HEK293 (cell line): ENCODE measurements around the gene TMED9.

Experiments
- CTCF ChIA-PET: fragments of 350-600 bp; formaldehyde crosslinking; extraction: SDS; loops from one replicate; lab custom pipeline; 2021; ENCODE audit warnings: antibody characterized with exemption; lab: Yijun Ruan, JAX
- POLR2A ChIA-PET: fragments of 300-600 bp; formaldehyde crosslinking; extraction: SDS; loops from one replicate; lab custom pipeline; 2020; ENCODE audit warnings: antibody characterized with exemption, inconsistent platforms; lab: Yijun Ruan, JAX
- H3K27ac ChIP-seq: fragments of 200-500 bp; sonication (Bioruptor generic); 2 replicates; pipeline ENCODE4 v1.5.1; 2014; ENCODE audit warnings: low read depth, low read length, control low read depth, inconsistent platforms; ENCODE audit errors: extremely low read depth
- H3K36me3 ChIP-seq, 2 experiments: fragments of 200-500 bp in 1 of 2; sonication (Bioruptor generic) in 1 of 2; 1 replicate in 1 of 2; 2 replicates in 1 of 2; pipeline ENCODE4 v1.5.1; 2014 to 2017; ENCODE audit warnings: inconsistent platforms in 2 of 2, low read length in 2 of 2; ENCODE audit not compliant: control insufficient read depth in 2 of 2, insufficient read depth in 1 of 2
- H3K4me1 ChIP-seq: fragments of 200-500 bp; sonication (Bioruptor generic); 2 replicates; pipeline ENCODE4 v1.5.1; 2014; ENCODE audit warnings: mild to moderate bottlenecking, low read length, inconsistent platforms; ENCODE audit not compliant: control insufficient read depth, insufficient read depth
- H3K4me3 ChIP-seq: 2 replicates; pipeline ENCODE4 v1.5.1; 2011; ENCODE audit warnings: low read depth, mild to moderate bottlenecking, control low read depth, low read length, moderate library complexity
- H3K9me3 ChIP-seq: fragments of 200-500 bp; sonication (Bioruptor generic); 2 replicates; pipeline ENCODE4 v1.5.1; 2014; ENCODE audit warnings: low read depth, low read length, inconsistent platforms; ENCODE audit not compliant: control insufficient read depth, insufficient read depth
- FEZF1 ChIP-seq: fragments of 450-650 bp; formaldehyde crosslinking; IDR thresholded peaks from 2 replicates; pipeline ENCODE4 v1.5.1; 2016; ENCODE audit warnings: missing biosample characterization, missing genetic modification characterization
- GLI4 ChIP-seq: fragments of 450-650 bp; formaldehyde crosslinking; IDR thresholded peaks from 2 replicates; pipeline ENCODE4 v1.5.1; 2016; ENCODE audit warnings: missing biosample characterization, missing genetic modification characterization
- HOXD13 ChIP-seq: sonication (generic); formaldehyde crosslinking; IDR thresholded peaks from 2 replicates; pipeline ENCODE4 v1.8.0; 2022; ENCODE audit warnings: missing genetic modification reagents, borderline replicate concordance
- KLF8 ChIP-seq: fragments of 450-650 bp; formaldehyde crosslinking; IDR thresholded peaks from 2 replicates; pipeline ENCODE4 v1.5.1; 2016; ENCODE audit warnings: missing biosample characterization, missing genetic modification characterization
- KLF9 ChIP-seq: fragments of 450-650 bp; formaldehyde crosslinking; IDR thresholded peaks from 2 replicates; pipeline ENCODE4 v1.5.1; 2016; ENCODE audit warnings: missing biosample characterization, missing genetic modification characterization, low read depth
- SCRT2 ChIP-seq: fragments of 450-650 bp; formaldehyde crosslinking; IDR thresholded peaks from 2 replicates; pipeline ENCODE4 v1.5.1; 2016; ENCODE audit warnings: missing biosample characterization, missing genetic modification characterization
- ZBTB17 ChIP-seq: fragments of 450-650 bp; formaldehyde crosslinking; IDR thresholded peaks from 2 replicates; pipeline ENCODE4 v1.5.1; 2016; ENCODE audit warnings: missing biosample characterization, missing genetic modification characterization
- ZEB2 ChIP-seq: fragments of 450-650 bp; formaldehyde crosslinking; IDR thresholded peaks from 2 replicates; pipeline ENCODE4 v1.5.1; 2016; ENCODE audit warnings: missing biosample characterization, missing genetic modification characterization
- ZNF132 ChIP-seq: fragments of 450-650 bp; formaldehyde crosslinking; IDR thresholded peaks from 2 replicates; pipeline ENCODE4 v1.5.1; 2017; ENCODE audit warnings: missing biosample characterization, missing genetic modification characterization, borderline replicate concordance
- ZNF175 ChIP-seq: fragments of 450-650 bp; formaldehyde crosslinking; IDR thresholded peaks from 2 replicates; pipeline ENCODE4 v1.5.1; 2016; ENCODE audit warnings: missing biosample characterization, missing genetic modification characterization
- ZNF184 ChIP-seq: fragments of 450-650 bp; IDR thresholded peaks from 2 replicates; pipeline ENCODE4 v1.5.1; 2018; ENCODE audit warnings: missing biosample characterization, mild to moderate bottlenecking, missing genetic modification characterization
- ZNF324 ChIP-seq: fragments of 450-650 bp; formaldehyde crosslinking; IDR thresholded peaks from 2 replicates; pipeline ENCODE4 v1.5.1; 2016; ENCODE audit warnings: missing biosample characterization, missing genetic modification characterization
- ZNF335 ChIP-seq: fragments of 450-650 bp; formaldehyde crosslinking; conservative IDR thresholded peaks from 2 replicates; pipeline ENCODE4 v1.5.1; 2016; ENCODE audit warnings: missing biosample characterization, missing genetic modification characterization
- ZNF366 ChIP-seq: fragments of 450-650 bp; formaldehyde crosslinking; conservative IDR thresholded peaks from 2 replicates; pipeline ENCODE4 v1.5.1; 2016; ENCODE audit warnings: missing biosample characterization, missing genetic modification characterization
- ZNF391 ChIP-seq: fragments of 450-650 bp; formaldehyde crosslinking; IDR thresholded peaks from 2 replicates; pipeline ENCODE4 v1.5.1; 2016; ENCODE audit warnings: low read depth, missing biosample characterization, missing genetic modification characterization, borderline replicate concordance
- ZNF426 ChIP-seq: fragments of 450-650 bp; formaldehyde crosslinking; IDR thresholded peaks from 2 replicates; pipeline ENCODE4 v1.5.1; 2017; ENCODE audit warnings: missing biosample characterization, missing genetic modification characterization, mild to moderate bottlenecking, inconsistent platforms, moderate library complexity
- ZNF514 ChIP-seq: fragments of 450-650 bp; formaldehyde crosslinking; IDR thresholded peaks from 2 replicates; pipeline ENCODE4 v1.5.1; 2016; ENCODE audit warnings: missing biosample characterization, missing genetic modification characterization
- ZNF571 ChIP-seq: fragments of 450-650 bp; formaldehyde crosslinking; IDR thresholded peaks from 2 replicates; pipeline ENCODE4 v1.5.0; 2017; ENCODE audit warnings: missing biosample characterization, missing genetic modification characterization
- ZNF585B ChIP-seq: fragments of 450-650 bp; formaldehyde crosslinking; IDR thresholded peaks from 2 replicates; pipeline ENCODE4 v1.5.1; 2016; ENCODE audit warnings: missing biosample characterization, missing genetic modification characterization
- ZNF600 ChIP-seq: fragments of 450-650 bp; formaldehyde crosslinking; IDR thresholded peaks from 2 replicates; pipeline ENCODE4 v1.5.1; 2016; ENCODE audit warnings: missing biosample characterization, missing genetic modification characterization
- ZNF626 ChIP-seq: fragments of 450-650 bp; sonication (Bioruptor Pico); formaldehyde crosslinking; IDR thresholded peaks from 2 replicates; pipeline ENCODE4 v1.5.1; 2018; ENCODE audit warnings: missing biosample characterization, missing genetic modification characterization, inconsistent platforms
- ZNF658 ChIP-seq: fragments of 450-650 bp; formaldehyde crosslinking; IDR thresholded peaks from 2 replicates; pipeline ENCODE4; 2016; ENCODE audit warnings: missing biosample characterization, missing genetic modification characterization
- ZNF785 ChIP-seq: fragments of 450-650 bp; formaldehyde crosslinking; IDR thresholded peaks from 2 replicates; pipeline ENCODE4 v1.5.1; 2016; ENCODE audit warnings: missing biosample characterization, missing genetic modification characterization
- ZNF837 ChIP-seq: fragments of 450-650 bp; formaldehyde crosslinking; IDR thresholded peaks from 2 replicates; pipeline ENCODE4 v1.5.1; 2016; ENCODE audit warnings: missing biosample characterization, missing genetic modification characterization
- ZSCAN23 ChIP-seq: fragments of 450-650 bp; formaldehyde crosslinking; IDR thresholded peaks from 2 replicates; pipeline ENCODE4 v1.5.1; 2016; ENCODE audit warnings: missing biosample characterization, missing genetic modification characterization
- TF ChIP-seq, protein P1 (sequence below): fragments of 450-650 bp; formaldehyde crosslinking; IDR thresholded peaks from 2 replicates; pipeline ENCODE4 v1.5.1; 2016; ENCODE audit warnings: missing biosample characterization, missing genetic modification characterization, low read depth
- TF ChIP-seq, protein P2 (sequence below): fragments of 450-650 bp; formaldehyde crosslinking; IDR thresholded peaks from 2 replicates; pipeline ENCODE4 v1.5.1; 2017; ENCODE audit warnings: missing biosample characterization, missing genetic modification characterization
- TF ChIP-seq, protein P3 (sequence below): fragments of 450-650 bp; formaldehyde crosslinking; optimal IDR thresholded peaks from 2 replicates; pipeline ENCODE3; 2016; ENCODE audit warnings: missing biosample characterization, mild to moderate bottlenecking, missing genetic modification characterization
- TF ChIP-seq, protein P4 (sequence below): fragments of 450-650 bp; formaldehyde crosslinking; conservative IDR thresholded peaks from 2 replicates; pipeline ENCODE4 v1.5.1; 2016; ENCODE audit warnings: low read depth, missing biosample characterization, missing genetic modification characterization

TMED9 gene

DNA sequence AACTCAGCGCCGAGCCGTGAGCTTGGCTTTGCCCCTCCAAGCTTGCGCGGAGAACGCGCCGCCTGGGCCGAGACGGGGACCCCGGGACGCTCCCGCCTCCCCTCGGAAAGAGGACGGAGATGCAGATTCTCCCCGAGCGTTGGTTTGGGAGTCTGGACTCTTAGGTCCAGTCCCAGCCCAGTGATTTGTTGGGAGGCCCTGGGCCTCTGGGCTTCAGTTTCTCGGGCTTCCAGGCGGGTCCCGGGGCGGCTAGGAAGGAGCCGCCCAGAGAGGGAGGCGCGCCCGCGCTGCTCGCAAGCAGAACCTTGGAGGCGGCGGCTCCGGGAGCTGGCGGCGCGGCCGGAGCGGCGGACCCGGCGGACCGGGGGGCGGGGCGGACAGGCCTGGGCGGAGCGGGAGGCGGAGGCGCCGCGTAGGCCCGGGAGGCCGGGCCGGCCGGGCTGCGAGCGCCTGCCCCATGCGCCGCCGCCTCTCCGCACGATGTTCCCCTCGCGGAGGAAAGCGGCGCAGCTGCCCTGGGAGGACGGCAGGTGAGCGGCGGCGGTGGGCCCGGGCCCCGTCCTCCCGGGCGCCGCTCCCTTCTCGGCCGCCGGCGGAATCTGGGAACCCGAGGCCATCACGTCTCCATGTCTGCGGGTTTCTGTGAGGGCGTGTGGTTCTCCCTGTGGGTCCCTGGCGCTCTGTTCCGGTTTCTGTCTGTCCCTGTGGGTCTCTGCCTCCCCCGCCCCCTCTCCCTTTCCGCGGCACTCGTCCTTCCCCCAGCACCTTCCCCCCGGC lies 7.9 kb downstream of the TMED9 start, which contains the start of gene B4GALT7 (continued):
- TF ChIP-seq ZNF184 (peak; percentile 49; the same call in 1 of the 2 replicates), ZNF785 (no peak), ZNF514 (tag by site-specific recombination) (no peak), ZNF626 (tag by site-specific recombination) (no peak), ZNF426 (no peak), SCRT2 (no peak), ZNF571 (tag by site-specific recombination) (no peak), ZNF324 (peak; percentile 22; the same call in 1 of the 2 replicates), ZNF391 (tag by site-specific recombination) (peak; percentile 13; the same call in 1 of the 2 replicates), ZNF132 (tag by site-specific recombination) (no peak), FEZF1 (tag by site-specific recombination) (no peak)
- TF ChIP-seq, protein P1, sequence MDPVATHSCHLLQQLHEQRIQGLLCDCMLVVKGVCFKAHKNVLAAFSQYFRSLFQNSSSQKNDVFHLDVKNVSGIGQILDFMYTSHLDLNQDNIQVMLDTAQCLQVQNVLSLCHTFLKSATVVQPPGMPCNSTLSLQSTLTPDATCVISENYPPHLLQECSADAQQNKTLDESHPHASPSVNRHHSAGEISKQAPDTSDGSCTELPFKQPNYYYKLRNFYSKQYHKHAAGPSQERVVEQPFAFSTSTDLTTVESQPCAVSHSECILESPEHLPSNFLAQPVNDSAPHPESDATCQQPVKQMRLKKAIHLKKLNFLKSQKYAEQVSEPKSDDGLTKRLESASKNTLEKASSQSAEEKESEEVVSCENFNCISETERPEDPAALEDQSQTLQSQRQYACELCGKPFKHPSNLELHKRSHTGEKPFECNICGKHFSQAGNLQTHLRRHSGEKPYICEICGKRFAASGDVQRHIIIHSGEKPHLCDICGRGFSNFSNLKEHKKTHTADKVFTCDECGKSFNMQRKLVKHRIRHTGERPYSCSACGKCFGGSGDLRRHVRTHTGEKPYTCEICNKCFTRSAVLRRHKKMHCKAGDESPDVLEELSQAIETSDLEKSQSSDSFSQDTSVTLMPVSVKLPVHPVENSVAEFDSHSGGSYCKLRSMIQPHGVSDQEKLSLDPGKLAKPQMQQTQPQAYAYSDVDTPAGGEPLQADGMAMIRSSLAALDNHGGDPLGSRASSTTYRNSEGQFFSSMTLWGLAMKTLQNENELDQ (tag by site-specific recombination), result no peak
- TF ChIP-seq, protein P2, sequence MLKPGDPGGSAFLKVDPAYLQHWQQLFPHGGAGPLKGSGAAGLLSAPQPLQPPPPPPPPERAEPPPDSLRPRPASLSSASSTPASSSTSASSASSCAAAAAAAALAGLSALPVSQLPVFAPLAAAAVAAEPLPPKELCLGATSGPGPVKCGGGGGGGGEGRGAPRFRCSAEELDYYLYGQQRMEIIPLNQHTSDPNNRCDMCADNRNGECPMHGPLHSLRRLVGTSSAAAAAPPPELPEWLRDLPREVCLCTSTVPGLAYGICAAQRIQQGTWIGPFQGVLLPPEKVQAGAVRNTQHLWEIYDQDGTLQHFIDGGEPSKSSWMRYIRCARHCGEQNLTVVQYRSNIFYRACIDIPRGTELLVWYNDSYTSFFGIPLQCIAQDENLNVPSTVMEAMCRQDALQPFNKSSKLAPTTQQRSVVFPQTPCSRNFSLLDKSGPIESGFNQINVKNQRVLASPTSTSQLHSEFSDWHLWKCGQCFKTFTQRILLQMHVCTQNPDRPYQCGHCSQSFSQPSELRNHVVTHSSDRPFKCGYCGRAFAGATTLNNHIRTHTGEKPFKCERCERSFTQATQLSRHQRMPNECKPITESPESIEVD (tag by site-specific recombination), result no peak
- TF ChIP-seq, protein P3, sequence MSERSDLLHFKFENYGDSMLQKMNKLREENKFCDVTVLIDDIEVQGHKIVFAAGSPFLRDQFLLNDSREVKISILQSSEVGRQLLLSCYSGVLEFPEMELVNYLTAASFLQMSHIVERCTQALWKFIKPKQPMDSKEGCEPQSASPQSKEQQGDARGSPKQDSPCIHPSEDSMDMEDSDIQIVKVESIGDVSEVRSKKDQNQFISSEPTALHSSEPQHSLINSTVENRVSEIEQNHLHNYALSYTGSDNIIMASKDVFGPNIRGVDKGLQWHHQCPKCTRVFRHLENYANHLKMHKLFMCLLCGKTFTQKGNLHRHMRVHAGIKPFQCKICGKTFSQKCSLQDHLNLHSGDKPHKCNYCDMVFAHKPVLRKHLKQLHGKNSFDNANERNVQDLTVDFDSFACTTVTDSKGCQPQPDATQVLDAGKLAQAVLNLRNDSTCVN, result peak; percentile 91

DNA sequence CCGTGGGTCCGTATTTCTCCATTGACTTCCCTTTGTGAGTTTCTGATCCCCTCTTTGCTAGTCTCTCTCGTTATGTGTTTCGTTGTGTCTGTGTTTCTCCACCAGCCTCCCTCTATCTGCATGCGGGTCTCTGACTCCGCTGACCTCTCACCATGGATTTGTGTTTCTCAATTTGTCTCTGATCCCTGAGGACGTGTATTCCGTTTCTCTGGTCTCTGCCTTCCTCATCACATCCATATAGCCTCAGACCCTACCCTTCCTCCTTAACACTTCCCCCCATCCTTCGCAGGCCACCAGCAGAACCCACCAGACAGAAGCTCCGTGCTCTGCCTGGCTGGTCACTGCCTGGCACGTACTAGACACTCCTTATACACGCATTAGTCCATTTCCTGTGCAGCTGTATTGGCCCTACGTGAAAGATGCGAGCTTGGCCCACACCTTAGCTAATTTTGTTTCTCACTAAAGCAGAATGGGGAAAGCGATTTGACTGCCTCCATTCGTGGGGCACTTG lies 8.6 kb downstream of the TMED9 start:
- Histone ChIP-seq H3K36me3 (peaks cover 3 to 19% of the 10 kb centered on the region in 2 experiments; a peak in 2 of 3 replicates), H3K27ac (peak overlapping the region; percentile 69), H3K4me3 (peak overlapping the region; percentile 67), H3K9me3 (no peaks in the 10 kb centered on the region), H3K4me1 (0 out of 2 replicates have a peak, but pooled peaks cover 2% of the 10 kb centered on the region)
- CTCF ChIA-PET, result interaction anchor here (0.8 kb wide), 1 partner anchor 99 kb away, joined by 3 read pairs; no protein-coding TSS in a partner anchor
- POLR2A ChIA-PET, result interaction anchor here (0.6 to 1.6 kb wide), 7 partner anchors 7 to 510 kb away, joined by 3 read pairs; partner anchors contain the start of gene TMED9
- TF ChIP-seq ZNF324, result 0 out of 2 replicates have a peak, but pooled peaks have one; percentile 45
- TF ChIP-seq ZNF837 (tag by site-specific recombination), result no peak
- peak; percentile 92 for TF ChIP-seq ZBTB17 (tag by site-specific recombination)
- peak; percentile 60 for TF ChIP-seq ZNF335 (tag by site-specific recombination)
- TF ChIP-seq ZEB2 (tag by site-specific recombination), result no peak
- TF ChIP-seq ZSCAN23 (tag by site-specific recombination), result no peak
- TF ChIP-seq, protein P4, sequence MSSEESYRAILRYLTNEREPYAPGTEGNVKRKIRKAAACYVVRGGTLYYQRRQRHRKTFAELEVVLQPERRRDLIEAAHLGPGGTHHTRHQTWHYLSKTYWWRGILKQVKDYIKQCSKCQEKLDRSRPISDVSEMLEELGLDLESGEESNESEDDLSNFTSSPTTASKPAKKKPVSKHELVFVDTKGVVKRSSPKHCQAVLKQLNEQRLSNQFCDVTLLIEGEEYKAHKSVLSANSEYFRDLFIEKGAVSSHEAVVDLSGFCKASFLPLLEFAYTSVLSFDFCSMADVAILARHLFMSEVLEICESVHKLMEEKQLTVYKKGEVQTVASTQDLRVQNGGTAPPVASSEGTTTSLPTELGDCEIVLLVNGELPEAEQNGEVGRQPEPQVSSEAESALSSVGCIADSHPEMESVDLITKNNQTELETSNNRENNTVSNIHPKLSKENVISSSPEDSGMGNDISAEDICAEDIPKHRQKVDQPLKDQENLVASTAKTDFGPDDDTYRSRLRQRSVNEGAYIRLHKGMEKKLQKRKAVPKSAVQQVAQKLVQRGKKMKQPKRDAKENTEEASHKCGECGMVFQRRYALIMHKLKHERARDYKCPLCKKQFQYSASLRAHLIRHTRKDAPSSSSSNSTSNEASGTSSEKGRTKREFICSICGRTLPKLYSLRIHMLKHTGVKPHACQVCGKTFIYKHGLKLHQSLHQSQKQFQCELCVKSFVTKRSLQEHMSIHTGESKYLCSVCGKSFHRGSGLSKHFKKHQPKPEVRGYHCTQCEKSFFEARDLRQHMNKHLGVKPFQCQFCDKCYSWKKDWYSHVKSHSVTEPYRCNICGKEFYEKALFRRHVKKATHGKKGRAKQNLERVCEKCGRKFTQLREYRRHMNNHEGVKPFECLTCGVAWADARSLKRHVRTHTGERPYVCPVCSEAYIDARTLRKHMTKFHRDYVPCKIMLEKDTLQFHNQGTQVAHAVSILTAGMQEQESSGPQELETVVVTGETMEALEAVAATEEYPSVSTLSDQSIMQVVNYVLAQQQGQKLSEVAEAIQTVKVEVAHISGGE (tag by site-specific recombination), result peak; percentile 78
- TF ChIP-seq ZNF366 (tag by site-specific recombination), result peak; percentile 67
- TF ChIP-seq ZNF585B, result no peak
- no peak for TF ChIP-seq HOXD13 (CRISPR knock-in tag)
- TF ChIP-seq ZNF175 (tag by site-specific recombination), result no peak
- 0 out of 2 replicates have a peak, but pooled peaks have one; percentile 54 for TF ChIP-seq ZNF600 (tag by site-specific recombination)
- TF ChIP-seq KLF9 (tag by site-specific recombination), result peak; percentile 35; the same call in 1 of the 2 replicates
- no peak for TF ChIP-seq KLF8 (tag by site-specific recombination)
- no peak for TF ChIP-seq GLI4 (tag by site-specific recombination)
- no peak for TF ChIP-seq ZNF658 (tag by site-specific recombination)
